K562 (cell line): ENCODE results near the gene MAN1A1. TPM values are rescaled to one million over a fixed set of nuclear protein-coding genes. Genes with fewer than 3 reads are reported as not detected.

Experiments used
- BRF2 ChIP-seq: IDR thresholded peaks from 3 replicates; pipeline ENCODE4 v1.6.1; 2011; ENCODE audit warnings: borderline replicate concordance, mild to moderate bottlenecking; ENCODE audit not compliant: insufficient read length, insufficient read depth
- FOXJ2 ChIP-seq: fragments of 200-800 bp; sonication (Bioruptor generic); IDR thresholded peaks from 2 replicates; pipeline ENCODE4 v1.6.1; 2016; ENCODE audit warnings: missing genetic modification characterization, missing compliant biosample characterization
- PATZ1 ChIP-seq: fragments of 250-450 bp; sonication (Bioruptor Pico); IDR thresholded peaks from 2 replicates; pipeline ENCODE4 v1.5.0; 2020; ENCODE audit warnings: mild to moderate bottlenecking, borderline replicate concordance
- POLR2B ChIP-seq: fragments of 450-650 bp; IDR thresholded peaks from 2 replicates; pipeline ENCODE4 v1.6.1; 2018; ENCODE audit warnings: low read depth; ENCODE audit not compliant: partially characterized antibody
- USF2 ChIP-seq: sonication (generic); formaldehyde crosslinking; IDR thresholded peaks from 2 replicates; pipeline ENCODE4 v1.5.0; 2020; ENCODE audit warnings: missing genetic modification reagents
- ZNF518B ChIP-seq: fragments of 250-450 bp; sonication (Bioruptor Pico); IDR thresholded peaks from 2 replicates; pipeline ENCODE4 v1.5.0; 2021; ENCODE audit warnings: mild to moderate bottlenecking, moderate library complexity
- polyA plus RNA-seq, 8 experiments: library from polyadenylated mRNA; depleted of rRNA in 4 of 8; stranded (reverse) in 5 of 8; unstranded in 3 of 8; fragments of >200 nt; fragmentation: Nextera tagmentation in 2 of 8; fragmentation: Illumina TruSeq in 1 of 8; extraction: Ambion mirVana in 2 of 8; extraction: Trizol in 1 of 8; gene quantifications; 2 replicates each; pipeline versions ENCODE4 v1.2.1 to v1.2.3, GENCODE V29; 2011 to 2014; ENCODE audit warnings: inconsistent platforms in 1 of 8, missing spikeins in 1 of 8
- total RNA-seq, 7 experiments: library from RNA; depleted of rRNA in 6 of 7; stranded (reverse); fragments of >200 nt in 6 of 7; fragmentation: Illumina TruSeq in 2 of 7; extraction: Trizol in 2 of 7; gene quantifications; 2 replicates each; pipeline versions ENCODE4 v1.2.1 to v1.2.3, GENCODE V29; 2011 to 2021; ENCODE audit warnings: low replicate concordance in 1 of 7

MAN1A1 gene
- total and polyA plus RNA-seq, 9 of the 15 experiments (the other 6 are each of a cell fraction or from before 2014, with no cell fraction given): 24.5 to 78.4 (median 59.7) TPM

- TF ChIP-seq POLR2B (peak; percentile 18), BRF2 (no peak), USF2 (no peak), PATZ1 (CRISPR knock-in tag) (no peak), ZNF518B (no peak), FOXJ2 (peak; percentile 72; the same call in 1 of the 2 replicates)
Measured at GRCh38 chr6:119314885-119315272, 34.7 kb downstream of the MAN1A1 start (continued).
